GM12874 (cell line): Measurements from ENCODE around the gene RAPGEF2.

ENCODE experiments used
- CTCF ChIP-seq: IDR thresholded peaks from 2 replicates; pipeline ENCODE4 v1.5.1; 2011; ENCODE audit warnings: low read depth, mild to moderate bottlenecking, control low read depth, low read length, moderate library complexity; ENCODE audit not compliant: insufficient read depth

RAPGEF2 gene

GRCh38 chr4:159281771-159282170, 178.9 kb downstream of the RAPGEF2 start:
- no peak for TF ChIP-seq CTCF

- TF ChIP-seq CTCF, result no peak
Measured at GRCh38 chr4:159282329-159282728, 179.4 kb downstream of the RAPGEF2 start.

- TF ChIP-seq CTCF, result no peak
Measured at GRCh38 chr4:159282944-159283343, 180.1 kb downstream of the RAPGEF2 start.

- no peak for TF ChIP-seq CTCF
Measured at GRCh38 chr4:159283696-159284095, 180.8 kb downstream of the RAPGEF2 start.

- TF ChIP-seq CTCF, result no peak
Measured at GRCh38 chr4:159284113-159284512, 181.2 kb downstream of the RAPGEF2 start.

- TF ChIP-seq CTCF, result no peak
Measured at GRCh38 chr4:159284733-159285132, 181.9 kb downstream of the RAPGEF2 start.

- TF ChIP-seq CTCF, result no peak
Measured at GRCh38 chr4:159287767-159288166, 184.9 kb downstream of the RAPGEF2 start.

- TF ChIP-seq CTCF, result no peak
Measured at GRCh38 chr4:159289682-159290081, 186.8 kb downstream of the RAPGEF2 start.
